ENCODE results near the gene WASHC4.

Gene WASHC4

DNA sequence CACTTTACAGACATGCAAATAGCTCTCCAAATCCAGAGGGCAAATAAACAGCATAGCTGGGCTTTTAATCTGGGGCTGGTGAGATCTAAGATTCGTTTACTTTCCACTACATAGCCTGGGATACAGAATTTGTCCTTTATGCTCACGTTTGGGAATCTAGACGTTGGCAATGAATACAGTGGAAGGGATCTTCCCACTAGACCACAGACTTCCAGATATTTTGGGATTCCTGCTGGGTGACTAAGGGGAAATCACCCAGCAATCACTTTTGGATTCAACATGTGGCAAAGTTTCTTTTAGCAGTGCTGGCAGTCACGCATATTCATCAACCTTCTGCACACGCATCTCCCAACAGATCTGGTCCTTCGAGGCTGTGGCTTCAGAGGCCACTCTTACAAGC is 104.9 kb downstream of the WASHC4 start:
- DNase-seq, result no peak

GRCh38 chr12:105214148-105214547 is 106.6 kb downstream of the WASHC4 start:
- no peak for DNase-seq

DNA sequence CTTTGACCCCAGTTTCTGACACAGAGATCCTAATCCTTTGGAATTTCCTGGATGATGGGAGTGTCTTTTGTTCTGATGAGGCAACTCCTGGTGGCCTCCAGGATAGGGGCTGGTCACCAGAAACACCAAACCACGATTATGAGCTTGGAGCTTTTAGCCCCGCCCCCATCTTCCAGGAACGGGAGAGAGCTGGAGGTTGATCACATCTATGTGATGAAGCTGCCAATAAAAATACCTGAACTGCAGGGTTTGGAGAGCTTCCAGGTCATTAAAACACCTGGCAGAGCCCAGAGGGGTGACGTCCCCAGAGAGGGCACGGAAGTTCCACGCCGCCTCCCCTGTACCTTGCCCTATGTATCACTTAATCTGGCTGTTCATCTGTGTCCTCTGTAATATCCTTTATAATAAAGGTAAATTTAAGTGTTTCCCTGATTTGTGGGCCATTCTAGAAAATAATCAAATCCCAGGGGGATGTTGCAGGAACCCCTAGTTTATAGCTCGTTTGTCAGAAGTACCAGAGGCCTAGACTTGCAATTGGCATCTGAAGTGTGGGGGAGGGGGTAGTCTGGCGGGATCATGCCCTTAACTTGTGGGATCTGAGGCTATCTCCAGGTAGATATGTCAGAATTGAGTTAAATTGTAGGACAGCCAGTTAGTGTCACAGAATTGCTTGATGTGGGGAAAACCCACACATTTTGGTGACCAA is 107.3 kb downstream of the WASHC4 start:
- no peak for DNase-seq

GRCh38 chr12:105218434-105218833 is 110.9 kb downstream of the WASHC4 start:
- no peak for DNase-seq
